Liver (tissue), 9 donors: ENCODE results near the gene NAA10. TPM values are rescaled to one million over a fixed set of nuclear protein-coding genes. Genes with fewer than 3 reads are reported as not detected.

Experiments used
- DNase-seq: peaks from one replicate; pipeline ENCODE4 v3.0.0-alpha.2; 2017; ENCODE audit warnings: low spot score
- H3K27ac ChIP-seq, 2 donors: one replicate each; pipeline ENCODE4 v1.7.0; 2013; ENCODE audit warnings: inconsistent platforms in 2 of 2, low read length in 2 of 2, control low read depth in 1 of 2, low read depth in 1 of 2, mild to moderate bottlenecking in 1 of 2
- H3K27me3 ChIP-seq, 4 donors: one replicate each; pipeline versions ENCODE4 v1.6.1 to v1.7.0; 2013; ENCODE audit warnings: low read length in 3 of 4, inconsistent platforms in 1 of 4, mild to moderate bottlenecking in 1 of 4, moderate library complexity in 1 of 4; ENCODE audit not compliant: control insufficient read depth in 4 of 4, insufficient read depth in 4 of 4
- H3K36me3 ChIP-seq, 4 donors: one replicate each; pipeline versions ENCODE4 v1.6.1 to v1.7.0; 2013; ENCODE audit warnings: low read length in 3 of 4, mild to moderate bottlenecking in 3 of 4, low read depth in 1 of 4, moderate library complexity in 1 of 4; ENCODE audit not compliant: control insufficient read depth in 4 of 4, insufficient read depth in 3 of 4
- H3K4me1 ChIP-seq, 4 donors: one replicate each; pipeline versions ENCODE4 v1.6.1 to v1.7.0; 2013; ENCODE audit warnings: low read length in 3 of 4, mild to moderate bottlenecking in 3 of 4, moderate library complexity in 1 of 4; ENCODE audit not compliant: control insufficient read depth in 4 of 4, insufficient read depth in 4 of 4
- H3K4me3 ChIP-seq, 3 donors: one replicate each; pipeline versions ENCODE4 v1.6.1 to v1.7.0; 2013; ENCODE audit warnings: low read length in 3 of 3, control low read depth in 1 of 3, low read depth in 1 of 3, mild to moderate bottlenecking in 1 of 3
- H3K9ac ChIP-seq, 2 donors: one replicate each; pipeline ENCODE4 v1.7.0; 2013; ENCODE audit warnings: low read length in 2 of 2, mild to moderate bottlenecking in 2 of 2, moderate library complexity in 2 of 2, control low read depth in 1 of 2, low read depth in 1 of 2
- H3K9me3 ChIP-seq, 4 donors: one replicate each; pipeline versions ENCODE4 v1.6.1 to v1.7.0; 2013; ENCODE audit warnings: low read length in 3 of 4; ENCODE audit not compliant: control insufficient read depth in 4 of 4
- ATF3 ChIP-seq: IDR thresholded peaks from 2 replicates; pipeline ENCODE4 v1.6.1; 2016; ENCODE audit warnings: antibody characterized with exemption
- CTCF ChIP-seq: fragments of 150-350 bp; IDR thresholded peaks from 2 replicates; pipeline ENCODE4 v1.5.1; 2017; ENCODE audit warnings: improper control_type of control experiment, low read depth, low read length; ENCODE audit not compliant: missing input control
- FOXA1 ChIP-seq: IDR thresholded peaks from 2 replicates; pipeline ENCODE4 v1.6.1; 2016; ENCODE audit warnings: antibody characterized with exemption
- FOXA2 ChIP-seq: IDR thresholded peaks from 2 replicates; pipeline ENCODE4 v1.6.1; 2016; ENCODE audit warnings: antibody characterized with exemption
- GABPA ChIP-seq, 2 donors: IDR thresholded peaks in 1 of 2; conservative IDR thresholded peaks in 1 of 2; 2 replicates each; pipeline ENCODE4 v1.6.1; 2016; ENCODE audit warnings: antibody characterized with exemption in 2 of 2, mild to moderate bottlenecking in 1 of 2, moderate library complexity in 1 of 2
- HNF4A ChIP-seq, 2 donors: conservative IDR thresholded peaks; 2 replicates each; pipeline ENCODE4 v1.6.1; 2016; ENCODE audit warnings: antibody characterized with exemption in 2 of 2, mild to moderate bottlenecking in 2 of 2
- HNF4G ChIP-seq: IDR thresholded peaks from 2 replicates; pipeline ENCODE4 v1.6.1; 2016; ENCODE audit warnings: antibody characterized with exemption
- JUND ChIP-seq, 2 donors: IDR thresholded peaks; 2 replicates each; pipeline ENCODE4 v1.6.1; 2016; ENCODE audit warnings: antibody characterized with exemption in 2 of 2
- NR2F2 ChIP-seq: IDR thresholded peaks from 2 replicates; pipeline ENCODE4 v1.6.1; 2016; ENCODE audit warnings: antibody characterized with exemption
- RAD21 ChIP-seq, 2 donors: IDR thresholded peaks; 2 replicates each; pipeline ENCODE4 v1.6.1; 2016; ENCODE audit warnings: antibody characterized with exemption in 2 of 2, mild to moderate bottlenecking in 2 of 2
- RXRA ChIP-seq, 2 donors: IDR thresholded peaks; 2 replicates each; pipeline ENCODE4 v1.6.1; 2017 to 2018; ENCODE audit warnings: antibody characterized with exemption in 2 of 2, mild to moderate bottlenecking in 1 of 2
- SP1 ChIP-seq: IDR thresholded peaks from 2 replicates; pipeline ENCODE4 v1.6.1; 2018; ENCODE audit warnings: antibody characterized with exemption, mild to moderate bottlenecking
- TAF1 ChIP-seq: conservative IDR thresholded peaks from 2 replicates; pipeline ENCODE4 v1.6.1; 2016; ENCODE audit warnings: antibody characterized with exemption, mild to moderate bottlenecking
- YY1 ChIP-seq: IDR thresholded peaks from 2 replicates; pipeline ENCODE4 v1.6.1; 2016; ENCODE audit warnings: antibody characterized with exemption, mild to moderate bottlenecking
- WGBS: extraction: QIAGEN DNeasy Blood & Tissue Kit; methylation state at CpG from one replicate; pipeline ENCODE4 v1.1.7; 2013; 5-methylcytosine and 5-hydroxymethylcytosine counted together
- polyA plus RNA-seq, 2 donors: library from polyadenylated mRNA; stranded (reverse) in 1 of 2; unstranded in 1 of 2; fragments of 200-250 nt in 1 of 2; fragments of >200 nt in 1 of 2; fragmentation: Nextera tagmentation in 1 of 2; extraction: Ambion mirVana in 1 of 2; gene quantifications; one replicate each; pipeline versions ENCODE4 v1.2.1 to v1.2.3, GENCODE V29; 2013 to 2015
- total RNA-seq, 2 donors: library from RNA; depleted of rRNA; stranded (reverse); fragments of >200 nt; gene quantifications; one replicate each; pipeline ENCODE4 v1.2.3, GENCODE V29; 2014
- TF ChIP-seq, protein P1 (sequence below): IDR thresholded peaks from 2 replicates; pipeline ENCODE4 v1.6.1; 2016; ENCODE audit warnings: antibody characterized with exemption
- TF ChIP-seq, protein P2 (sequence below): IDR thresholded peaks from 2 replicates; pipeline ENCODE4 v1.6.1; 2016; ENCODE audit warnings: antibody characterized with exemption
- donor health status: healthy.
- donor health status: healthy.
- donor health status: healthy.
- donor health status: healthy.
- donor health status: healthy.

The NAA10 gene
- total and polyA plus RNA-seq, 4 donors: 20.5 to 58.8 (median 44.4) TPM

GRCh38 chrX:153882086-153882498 is 52.7 kb downstream of the NAA10 start:
- DNase-seq: no peak

DNA sequence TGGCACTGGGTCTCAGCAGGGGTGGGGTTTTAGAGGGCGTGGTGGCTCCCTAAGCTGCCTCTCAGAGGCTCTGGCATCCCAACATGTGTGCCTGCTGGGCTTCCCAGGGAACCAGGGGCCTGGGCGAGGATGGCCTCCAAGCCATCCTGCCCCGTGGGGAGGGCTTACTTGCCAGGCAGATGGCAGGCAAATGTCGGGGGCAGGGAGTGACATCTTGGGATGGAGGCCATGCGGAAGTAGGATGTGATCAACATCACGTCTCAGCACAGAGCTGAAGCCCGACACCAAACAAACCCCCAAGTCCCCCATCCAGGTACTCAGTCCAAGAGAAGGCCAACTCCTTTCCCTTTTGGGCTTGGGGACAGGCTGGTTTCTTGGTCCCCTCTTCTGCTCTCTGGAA is 53.6 kb downstream of the NAA10 start:
- Histone ChIP-seq H3K27ac (no peak overlapping the region), H3K9me3 (no peaks in the 10 kb centered on the region), H3K36me3 (no peaks in the 10 kb centered on the region), H3K9ac (no peak overlapping the region), H3K27me3 (peaks cover 0 to 5% (median 0%) of the 10 kb centered on the region in 4 donors), H3K4me3 (no peak overlapping the region), H3K4me1 (peaks cover 0 to 2% (median 0%) of the 10 kb centered on the region in 4 donors)
- TF ChIP-seq RAD21 (IDR thresholded peaks at IDR 0.05) (no peak), FOXA1 (no peak), GABPA (IDR thresholded peaks at IDR 0.05 in 1 of 2, conservative IDR thresholded peaks at IDR 0.05 in 1 of 2) (no peak), FOXA2 (no peak), YY1 (no peak), HNF4A (conservative IDR thresholded peaks at IDR 0.05) (no peak), NR2F2 (no peak), HNF4G (no peak), SP1 (no peak), RXRA (IDR thresholded peaks at IDR 0.05) (no peak), ATF3 (no peak), TAF1 (no peak), JUND (IDR thresholded peaks at IDR 0.05) (no peak)
- TF ChIP-seq, protein P1, sequence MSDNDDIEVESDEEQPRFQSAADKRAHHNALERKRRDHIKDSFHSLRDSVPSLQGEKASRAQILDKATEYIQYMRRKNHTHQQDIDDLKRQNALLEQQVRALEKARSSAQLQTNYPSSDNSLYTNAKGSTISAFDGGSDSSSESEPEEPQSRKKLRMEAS: no peak
- TF ChIP-seq, protein P2, sequence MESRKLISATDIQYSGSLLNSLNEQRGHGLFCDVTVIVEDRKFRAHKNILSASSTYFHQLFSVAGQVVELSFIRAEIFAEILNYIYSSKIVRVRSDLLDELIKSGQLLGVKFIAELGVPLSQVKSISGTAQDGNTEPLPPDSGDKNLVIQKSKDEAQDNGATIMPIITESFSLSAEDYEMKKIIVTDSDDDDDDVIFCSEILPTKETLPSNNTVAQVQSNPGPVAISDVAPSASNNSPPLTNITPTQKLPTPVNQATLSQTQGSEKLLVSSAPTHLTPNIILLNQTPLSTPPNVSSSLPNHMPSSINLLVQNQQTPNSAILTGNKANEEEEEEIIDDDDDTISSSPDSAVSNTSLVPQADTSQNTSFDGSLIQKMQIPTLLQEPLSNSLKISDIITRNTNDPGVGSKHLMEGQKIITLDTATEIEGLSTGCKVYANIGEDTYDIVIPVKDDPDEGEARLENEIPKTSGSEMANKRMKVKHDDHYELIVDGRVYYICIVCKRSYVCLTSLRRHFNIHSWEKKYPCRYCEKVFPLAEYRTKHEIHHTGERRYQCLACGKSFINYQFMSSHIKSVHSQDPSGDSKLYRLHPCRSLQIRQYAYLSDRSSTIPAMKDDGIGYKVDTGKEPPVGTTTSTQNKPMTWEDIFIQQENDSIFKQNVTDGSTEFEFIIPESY: no peak
- no peak for DNase-seq
- 66% methylated on average over 7 of the region's 7 CpGs for WGBS

More at GRCh38 chrX:153882086-153882498, 52.7 kb downstream of the NAA10 start:
- Histone ChIP-seq H3K4me1 (peaks cover 0 to 2% (median 0%) of the 10 kb centered on the region in 4 donors), H3K27me3 (peaks cover 0 to 3% (median 0%) of the 10 kb centered on the region in 4 donors), H3K4me3 (no peak overlapping the region), H3K9ac (no peak overlapping the region), H3K27ac (no peak overlapping the region), H3K9me3 (no peaks in the 10 kb centered on the region), H3K36me3 (no peaks in the 10 kb centered on the region)
- 43% methylated on average over 8 of the region's 8 CpGs for WGBS
- TF ChIP-seq ATF3: no peak
- no peak for TF ChIP-seq FOXA1
- TF ChIP-seq TAF1: no peak
- no peak for TF ChIP-seq RXRA (IDR thresholded peaks at IDR 0.05)
- TF ChIP-seq RAD21 (IDR thresholded peaks at IDR 0.05): no peak
- TF ChIP-seq GABPA (IDR thresholded peaks at IDR 0.05 in 1 of 2, conservative IDR thresholded peaks at IDR 0.05 in 1 of 2): no peak
- TF ChIP-seq HNF4A (conservative IDR thresholded peaks at IDR 0.05): no peak
- no peak for TF ChIP-seq CTCF
- TF ChIP-seq HNF4G: no peak
- TF ChIP-seq, protein P2: no peak
- TF ChIP-seq FOXA2: no peak
- TF ChIP-seq JUND (IDR thresholded peaks at IDR 0.05): no peak
